K562 (cell line): Measurements from ENCODE around the gene IL1B. TPM values are rescaled to one million over a fixed set of nuclear protein-coding genes. Genes with fewer than 3 reads are reported as not detected.

Source experiments
- ATAC-seq: fragments of 200-7000 bp; cut with Tn5 transposase; 3 replicates; pipeline ENCODE4 v1.9.1; 2020; ENCODE audit warnings: moderate library complexity
- BruUV-seq: library from RNA; stranded (reverse); fragments of 400-500 nt; replicated peaks from 2 replicates; lab custom pipeline; 2021; lab: Mats Ljungman, UMichigan
- CTCF ChIA-PET: fragments of 300-600 bp; formaldehyde crosslinking; extraction: SDS; loops from one replicate; lab custom pipeline; 2021; ENCODE audit warnings: low intra/inter-chr PET ratio; lab: Yijun Ruan, JAX
- POLR2A ChIA-PET: fragments of 300-600, 350-650 bp; sonication (Branson Sonifier 250); formaldehyde crosslinking; extraction: SDS; loops from one replicate; lab custom pipeline; 2021; ENCODE audit warnings: antibody characterized with exemption, inconsistent platforms; lab: Yijun Ruan, JAX
- DNase-seq, 4 experiments: peaks; one replicate each; pipeline versions ENCODE4 v3.0.0 to v3.0.0-alpha.2; 2011 to 2018; ENCODE audit warnings: low spot score in 3 of 4, mixed read lengths in 3 of 4; ENCODE audit errors: extremely low read depth in 1 of 4
- FAIRE-seq: peaks from 2 replicates; lab custom pipeline; 2011; peaks lifted over from hg19 to GRCh38; lab: Jason Lieb, UNC
- H2AFZ ChIP-seq: 2 replicates; pipeline ENCODE4 v1.6.0; 2011; ENCODE audit warnings: low read depth, low read length, control low read depth, inconsistent platforms
- H3K27ac ChIP-seq: fragments of 200-600 bp; 3 replicates; pipeline ENCODE4 v1.8.0; 2011; ENCODE audit warnings: low read depth, mild to moderate bottlenecking, control low read depth, inconsistent platforms, low read length, moderate library complexity, mixed read lengths; ENCODE audit errors: extremely low read depth
- H3K27me3 ChIP-seq, 2 experiments: fragments of 300-600 bp in 1 of 2; 2 replicates in 1 of 2; 3 replicates in 1 of 2; pipeline versions ENCODE4 v1.6.0 to v1.8.0; 2011; ENCODE audit warnings: inconsistent platforms in 2 of 2, low read length in 2 of 2, mild to moderate bottlenecking in 1 of 2, mixed read lengths in 1 of 2, moderate library complexity in 1 of 2; ENCODE audit not compliant: control insufficient read depth in 2 of 2, insufficient read depth in 2 of 2
- H3K36me3 ChIP-seq: fragments of 300-600 bp; 3 replicates; pipeline ENCODE4 v1.8.0; 2011; ENCODE audit warnings: mild to moderate bottlenecking, low read length, inconsistent platforms; ENCODE audit not compliant: control insufficient read depth, insufficient read depth
- H3K4me1 ChIP-seq, 2 experiments: fragments of 200-600 bp in 1 of 2; replicated peaks in 1 of 2; 2 replicates in 1 of 2; 3 replicates in 1 of 2; pipeline versions ENCODE4 v1.5.1 to v1.8.0; 2011; ENCODE audit warnings: inconsistent platforms in 2 of 2, low read length in 2 of 2, mild to moderate bottlenecking in 1 of 2, mixed read lengths in 1 of 2, moderate library complexity in 1 of 2; ENCODE audit not compliant: control insufficient read depth in 2 of 2, insufficient read depth in 2 of 2
- H3K4me2 ChIP-seq: 2 replicates; pipeline ENCODE4 v1.6.1; 2011; ENCODE audit warnings: low read length, control low read depth, inconsistent platforms, mixed read lengths; ENCODE audit not compliant: insufficient read depth
- H3K4me3 ChIP-seq: fragments of 200-600 bp; sonication (generic), shearing (Covaris generic); 2 replicates; pipeline ENCODE4 v1.5.1; 2016; ENCODE audit warnings: control low read depth, inconsistent platforms
- H3K79me2 ChIP-seq: fragments of 200-600 bp; 3 replicates; pipeline ENCODE4 v1.8.0; 2011; ENCODE audit warnings: low read length, inconsistent platforms; ENCODE audit not compliant: control insufficient read depth, insufficient read depth
- H3K9ac ChIP-seq, 2 experiments: 2 replicates each; pipeline versions ENCODE4 v1.6.0 to v1.6.1; 2011; ENCODE audit warnings: low read depth in 2 of 2, low read length in 2 of 2, control low read depth in 1 of 2, inconsistent platforms in 1 of 2, mild to moderate bottlenecking in 1 of 2, mixed read lengths in 1 of 2; ENCODE audit not compliant: insufficient read depth in 1 of 2
- H3K9me1 ChIP-seq: one replicate; pipeline ENCODE4 v1.6.0; 2011; ENCODE audit warnings: inconsistent platforms, mild to moderate bottlenecking, low read length, moderate library complexity; ENCODE audit not compliant: control insufficient read depth, insufficient read depth
- H3K9me3 ChIP-seq: replicated peaks from 2 replicates; pipeline ENCODE4 v1.5.1; 2011; ENCODE audit warnings: low read depth, low read length, inconsistent platforms; ENCODE audit not compliant: control insufficient read depth, insufficient read depth
- H4K20me1 ChIP-seq: replicated peaks from 2 replicates; pipeline ENCODE4 v1.6.1; 2011; ENCODE audit warnings: low read length, inconsistent platforms, mixed read lengths; ENCODE audit not compliant: control insufficient read depth, insufficient read depth
- C11orf30 ChIP-seq: fragments of 450-650 bp; IDR thresholded peaks from 2 replicates; pipeline ENCODE4 v1.6.1; 2016; ENCODE audit warnings: low read depth, mild to moderate bottlenecking
- FOXJ2 ChIP-seq: fragments of 200-800 bp; sonication (Bioruptor generic); IDR thresholded peaks from 2 replicates; pipeline ENCODE4 v1.6.1; 2016; ENCODE audit warnings: missing genetic modification characterization, missing compliant biosample characterization
- ILF3 ChIP-seq: fragments of 450-650 bp; IDR thresholded peaks from 2 replicates; pipeline ENCODE4 v1.6.1; 2018; ENCODE audit warnings: antibody characterized with exemption, mild to moderate bottlenecking, moderate library complexity, borderline replicate concordance
- NFE2 ChIP-seq: IDR thresholded peaks from 2 replicates; pipeline ENCODE4 v1.6.1; 2014; ENCODE audit warnings: antibody characterized with exemption, low read depth
- RB1 ChIP-seq: fragments of 450-650 bp; IDR thresholded peaks from 2 replicates; pipeline ENCODE4 v1.6.1; 2017; ENCODE audit warnings: low read depth, mild to moderate bottlenecking
- RBM15 ChIP-seq: fragments of 200-400 bp; formaldehyde crosslinking; IDR thresholded peaks from 2 replicates; pipeline ENCODE4 v1.6.1; 2018; ENCODE audit warnings: mild to moderate bottlenecking, low read length, moderate library complexity; ENCODE audit not compliant: insufficient read depth
- SRSF3 ChIP-seq: fragments of 200-400 bp; formaldehyde crosslinking; IDR thresholded peaks from 2 replicates; pipeline ENCODE4 v1.6.1; 2016; ENCODE audit warnings: mild to moderate bottlenecking, low read length, moderate library complexity; ENCODE audit not compliant: insufficient read depth
- ZFP30 ChIP-seq: fragments of 250-450 bp; sonication (Bioruptor Pico); IDR thresholded peaks from 2 replicates; pipeline ENCODE4 v1.8.0; 2022; ENCODE audit warnings: moderate library complexity, mild to moderate bottlenecking, inconsistent platforms, borderline replicate concordance
- ZNF217 ChIP-seq: sonication (generic); formaldehyde crosslinking; IDR thresholded peaks from 2 replicates; pipeline ENCODE4 v1.8.0; 2022; ENCODE audit warnings: mild to moderate bottlenecking, missing genetic modification reagents
- ZNF316 ChIP-seq: fragments of 450-650 bp; IDR thresholded peaks from 2 replicates; pipeline ENCODE4 v1.6.1; 2016
- ZNF354B ChIP-seq: fragments of 250-450 bp; sonication (Bioruptor Pico); IDR thresholded peaks from 2 replicates; pipeline ENCODE4 v1.4.0; 2020
- ZNF668 ChIP-seq: fragments of 250-450 bp; sonication (Bioruptor Pico); IDR thresholded peaks from 2 replicates; pipeline ENCODE4 v1.8.0; 2022; ENCODE audit warnings: mild to moderate bottlenecking, inconsistent platforms
- WGBS: fragments of 100-300 bp; shearing (Covaris generic); methylation state at CpG from one replicate; pipeline ENCODE4 v1.1.6; 2016; ENCODE audit warnings: low coverage, mixed read lengths; ENCODE audit not compliant: insufficient coverage; ENCODE audit errors: missing lambda C conversion rate; 5-methylcytosine and 5-hydroxymethylcytosine counted together
- in situ Hi-C: fragments of 300-500 bp; cut with MboI; formaldehyde crosslinking; loops from 4 replicates; pipeline ENCODE4 v1.15.0; 2018; ENCODE audit warnings: inconsistent platforms, mixed read lengths
- intact Hi-C: fragments of 100-400 bp; cut with micrococcal nuclease; formaldehyde crosslinking; loops from 2 replicates; pipeline ENCODE4 v1.14.2; 2022
- polyA plus RNA-seq, 8 experiments: library from polyadenylated mRNA; depleted of rRNA in 4 of 8; stranded (reverse) in 5 of 8; unstranded in 3 of 8; fragments of >200 nt; fragmentation: Nextera tagmentation in 2 of 8; fragmentation: Illumina TruSeq in 1 of 8; extraction: Ambion mirVana in 2 of 8; extraction: Trizol in 1 of 8; gene quantifications; 2 replicates each; pipeline versions ENCODE4 v1.2.1 to v1.2.3, GENCODE V29; 2011 to 2014; ENCODE audit warnings: inconsistent platforms in 1 of 8, missing spikeins in 1 of 8
- total RNA-seq, 7 experiments: library from RNA; depleted of rRNA in 6 of 7; stranded (reverse); fragments of >200 nt in 6 of 7; fragmentation: Illumina TruSeq in 2 of 7; extraction: Trizol in 2 of 7; gene quantifications; 2 replicates each; pipeline versions ENCODE4 v1.2.1 to v1.2.3, GENCODE V29; 2011 to 2021; ENCODE audit warnings: low replicate concordance in 1 of 7
- TF ChIP-seq, protein P1 (sequence below): fragments of 450-650 bp; IDR thresholded peaks from 2 replicates; pipeline ENCODE4 v1.6.1; 2016; ENCODE audit warnings: antibody characterized with exemption
- TF ChIP-seq, protein P2 (sequence below): fragments of 450-650 bp; IDR thresholded peaks from 2 replicates; pipeline ENCODE4 v1.6.1; 2014; ENCODE audit warnings: low read depth, mild to moderate bottlenecking, moderate library complexity, borderline replicate concordance

The IL1B gene
- total and polyA plus RNA-seq, 9 of the 15 experiments (the other 6 are each of a cell fraction or from before 2014, with no cell fraction given): 0.29 TPM; not detected in 8

- TF ChIP-seq ZNF354B: no peak
- no peak for TF ChIP-seq ZNF217 (CRISPR knock-in tag)
- peak; percentile 84 for TF ChIP-seq NFE2
These were observed 46.3 kb downstream of the IL1B start (continued) for GRCh38 chr2:112790305-112790704.

DNA sequence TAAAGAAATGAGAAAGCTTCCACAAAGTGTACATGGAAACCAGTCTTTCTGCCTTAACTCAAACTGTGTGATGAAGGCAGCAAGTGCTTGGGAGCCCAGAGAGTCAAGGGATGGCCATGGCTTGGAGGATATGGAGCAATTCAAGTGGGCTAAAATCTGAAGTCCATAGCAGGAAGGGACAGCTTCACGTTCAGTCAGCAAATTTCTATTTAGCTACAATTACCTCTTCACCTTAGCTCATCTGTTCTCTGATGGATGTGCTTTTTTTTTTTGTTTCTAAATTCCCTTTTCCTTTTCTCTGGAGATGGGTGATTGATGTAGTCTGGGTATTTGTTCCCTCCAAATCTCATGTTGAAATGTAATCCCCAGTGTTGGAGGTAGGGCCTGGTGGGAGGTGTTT lies 47.4 kb downstream of the IL1B start:
- H3K9ac ChIP-seq: no peak overlapping the region
- in situ Hi-C loops (no loop called here), intact Hi-C loops (no loop called here)
- no peak overlapping the region for H3K4me3 ChIP-seq
- ChIA-PET CTCF (no interaction called here), POLR2A (interaction anchor here (0.7 to 1.7 kb wide), 2 partner anchors 12 to 23 kb away, joined by 3 to 5 read pairs; no protein-coding TSS in a partner anchor)
- no peaks in the 10 kb centered on the region for H4K20me1 ChIP-seq
- no peak overlapping the region for H3K4me2 ChIP-seq
- no peaks in the 10 kb centered on the region for H3K9me1 ChIP-seq
- no TSS peak for BruUV-seq
- no peaks in the 10 kb centered on the region for H3K79me2 ChIP-seq
- no peaks in the 10 kb centered on the region for H3K36me3 ChIP-seq
- FAIRE-seq (no peak), DNase-seq (no peak), ATAC-seq (no peak)
- H2AFZ ChIP-seq: 0 out of 2 replicates have a peak overlapping the region, but pooled peaks have one; percentile 14
- H3K4me1 ChIP-seq: peaks cover 0 to 37% of the 10 kb centered on the region in 2 experiments; a peak in 4 of 5 replicates
- 0 out of 2 replicates have a peak, but pooled peaks cover 4% of the 10 kb centered on the region for H3K9me3 ChIP-seq
- 82% methylated on average over 1 of the region's 1 CpG for WGBS
- H3K27me3 ChIP-seq: no peaks in the 10 kb centered on the region
- no peak overlapping the region for H3K27ac ChIP-seq
- TF ChIP-seq C11orf30: peak; percentile 46; the same call in 1 of the 2 replicates
- no peak for TF ChIP-seq ZNF668 (CRISPR knock-in tag)
- no peak for TF ChIP-seq ILF3
- no peak for TF ChIP-seq RBM15
- TF ChIP-seq ZFP30 (CRISPR knock-in tag): no peak
- no peak for TF ChIP-seq SRSF3
- TF ChIP-seq FOXJ2 (tag): no peak
- TF ChIP-seq, protein P1, sequence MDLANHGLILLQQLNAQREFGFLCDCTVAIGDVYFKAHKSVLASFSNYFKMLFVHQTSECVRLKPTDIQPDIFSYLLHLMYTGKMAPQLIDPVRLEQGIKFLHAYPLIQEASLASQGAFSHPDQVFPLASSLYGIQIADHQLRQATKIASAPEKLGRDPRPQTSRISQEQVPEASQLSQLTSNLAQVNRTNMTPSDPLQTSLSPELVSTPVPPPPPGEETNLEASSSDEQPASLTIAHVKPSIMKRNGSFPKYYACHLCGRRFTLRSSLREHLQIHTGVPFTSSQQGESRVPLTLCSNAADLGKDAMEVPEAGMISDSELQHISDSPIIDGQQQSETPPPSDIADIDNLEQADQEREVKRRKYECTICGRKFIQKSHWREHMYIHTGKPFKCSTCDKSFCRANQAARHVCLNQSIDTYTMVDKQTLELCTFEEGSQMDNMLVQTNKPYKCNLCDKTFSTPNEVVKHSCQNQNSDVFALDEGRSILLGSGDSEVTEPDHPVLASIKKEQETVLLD: no peak
- TF ChIP-seq, protein P2, sequence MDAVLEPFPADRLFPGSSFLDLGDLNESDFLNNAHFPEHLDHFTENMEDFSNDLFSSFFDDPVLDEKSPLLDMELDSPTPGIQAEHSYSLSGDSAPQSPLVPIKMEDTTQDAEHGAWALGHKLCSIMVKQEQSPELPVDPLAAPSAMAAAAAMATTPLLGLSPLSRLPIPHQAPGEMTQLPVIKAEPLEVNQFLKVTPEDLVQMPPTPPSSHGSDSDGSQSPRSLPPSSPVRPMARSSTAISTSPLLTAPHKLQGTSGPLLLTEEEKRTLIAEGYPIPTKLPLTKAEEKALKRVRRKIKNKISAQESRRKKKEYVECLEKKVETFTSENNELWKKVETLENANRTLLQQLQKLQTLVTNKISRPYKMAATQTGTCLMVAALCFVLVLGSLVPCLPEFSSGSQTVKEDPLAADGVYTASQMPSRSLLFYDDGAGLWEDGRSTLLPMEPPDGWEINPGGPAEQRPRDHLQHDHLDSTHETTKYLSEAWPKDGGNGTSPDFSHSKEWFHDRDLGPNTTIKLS: no peak
- peak; percentile 72 for TF ChIP-seq ZNF316
- no peak for TF ChIP-seq RB1
